GM10266 (cell line): ENCODE data around the gene SLC66A2.

Source experiments
- DNase-seq: peaks from one replicate; pipeline ENCODE4 v3.0.0; 2012; ENCODE audit errors: extremely low spot score
- TF ChIP-seq, protein P1 (sequence below): IDR thresholded peaks from 2 replicates; pipeline ENCODE4 v1.5.1; 2012; ENCODE audit warnings: mild to moderate bottlenecking, low read depth; ENCODE audit not compliant: control insufficient read depth, insufficient read depth; ENCODE audit errors: missing control alignments

The SLC66A2 gene

DNA sequence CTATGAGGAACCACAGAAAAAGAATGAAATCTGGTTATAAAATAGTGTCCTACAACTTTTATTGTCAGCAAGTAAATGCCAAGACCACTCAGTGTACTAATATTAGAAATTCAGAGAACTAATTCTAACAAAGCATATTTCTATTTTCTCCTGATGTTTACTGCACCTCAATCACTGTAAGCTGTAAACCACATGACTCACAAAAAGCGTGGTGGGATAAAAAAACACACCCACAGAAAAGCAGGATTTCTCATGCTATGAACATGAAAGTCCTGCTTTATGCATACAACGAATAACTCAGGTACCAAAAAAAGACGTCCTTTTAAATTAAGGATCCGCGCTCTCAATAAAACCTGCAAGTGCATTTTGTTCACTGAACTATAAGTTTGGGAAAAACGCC, 36.1 kb upstream of the SLC66A2 start:
- DNase-seq, result no peak
- TF ChIP-seq, protein P1, sequence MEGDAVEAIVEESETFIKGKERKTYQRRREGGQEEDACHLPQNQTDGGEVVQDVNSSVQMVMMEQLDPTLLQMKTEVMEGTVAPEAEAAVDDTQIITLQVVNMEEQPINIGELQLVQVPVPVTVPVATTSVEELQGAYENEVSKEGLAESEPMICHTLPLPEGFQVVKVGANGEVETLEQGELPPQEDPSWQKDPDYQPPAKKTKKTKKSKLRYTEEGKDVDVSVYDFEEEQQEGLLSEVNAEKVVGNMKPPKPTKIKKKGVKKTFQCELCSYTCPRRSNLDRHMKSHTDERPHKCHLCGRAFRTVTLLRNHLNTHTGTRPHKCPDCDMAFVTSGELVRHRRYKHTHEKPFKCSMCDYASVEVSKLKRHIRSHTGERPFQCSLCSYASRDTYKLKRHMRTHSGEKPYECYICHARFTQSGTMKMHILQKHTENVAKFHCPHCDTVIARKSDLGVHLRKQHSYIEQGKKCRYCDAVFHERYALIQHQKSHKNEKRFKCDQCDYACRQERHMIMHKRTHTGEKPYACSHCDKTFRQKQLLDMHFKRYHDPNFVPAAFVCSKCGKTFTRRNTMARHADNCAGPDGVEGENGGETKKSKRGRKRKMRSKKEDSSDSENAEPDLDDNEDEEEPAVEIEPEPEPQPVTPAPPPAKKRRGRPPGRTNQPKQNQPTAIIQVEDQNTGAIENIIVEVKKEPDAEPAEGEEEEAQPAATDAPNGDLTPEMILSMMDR, result no peak

DNA sequence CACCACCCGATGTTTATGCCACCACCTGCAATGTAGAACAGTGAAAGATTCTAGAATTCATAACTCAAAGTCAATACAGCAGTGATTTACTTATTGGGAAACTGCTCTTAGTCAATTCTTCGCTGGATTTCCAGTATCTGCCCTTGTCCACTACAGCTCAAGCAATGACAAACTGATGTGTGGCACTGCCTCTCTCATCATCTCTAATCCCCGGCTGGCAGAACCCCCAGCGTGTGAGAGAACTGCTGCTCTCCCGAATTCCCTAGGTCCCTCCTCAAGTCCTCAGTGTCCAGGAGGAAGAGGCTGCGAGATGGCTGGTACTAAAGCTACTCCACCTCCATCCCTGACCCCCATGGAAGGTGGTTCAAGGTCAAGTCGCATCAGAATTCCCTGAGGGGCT, 35.3 kb upstream of the SLC66A2 start:
- no peak for DNase-seq
- TF ChIP-seq, protein P1, result no peak

DNA sequence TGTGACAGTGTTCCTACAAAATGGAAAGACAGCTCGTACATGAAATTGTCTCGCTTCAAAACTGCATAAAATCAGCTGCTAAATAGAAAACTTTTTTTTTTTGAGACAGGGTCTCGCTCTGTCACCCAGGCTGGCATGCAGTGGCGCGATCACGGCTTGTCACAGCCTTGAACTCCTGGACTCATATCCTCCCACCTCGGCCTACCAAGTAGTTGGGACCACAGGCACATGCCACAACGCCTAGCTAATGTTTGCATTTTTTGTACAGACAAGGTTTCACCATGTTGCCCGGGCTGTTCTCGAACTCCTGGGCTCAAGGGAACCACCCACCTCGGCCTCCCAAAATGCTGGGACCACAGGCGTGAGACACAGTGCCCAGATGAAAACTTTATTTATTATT, 33.7 kb upstream of the SLC66A2 start:
- DNase-seq, result no peak
- TF ChIP-seq, protein P1, result no peak

DNA sequence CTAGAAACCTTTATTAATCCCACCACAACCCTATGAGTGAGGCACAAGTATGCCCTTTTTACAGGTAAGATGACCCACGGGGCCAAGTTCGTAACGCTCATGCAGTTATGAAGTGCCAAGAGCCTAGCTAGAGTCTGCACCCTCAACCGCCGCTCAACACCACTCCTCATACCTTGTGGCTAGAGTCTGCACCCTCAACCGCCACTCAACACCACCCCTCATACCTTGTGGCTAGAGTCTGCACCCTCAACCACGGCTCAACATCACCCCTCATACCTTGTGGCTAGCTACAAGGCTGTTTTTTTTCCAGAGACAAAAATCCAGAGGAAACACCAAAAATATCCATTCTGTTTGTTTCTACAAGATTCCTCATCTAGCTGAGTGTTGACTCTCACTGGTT, 32.3 kb upstream of the SLC66A2 start:
- DNase-seq, result no peak
- TF ChIP-seq, protein P1, result no peak

DNA sequence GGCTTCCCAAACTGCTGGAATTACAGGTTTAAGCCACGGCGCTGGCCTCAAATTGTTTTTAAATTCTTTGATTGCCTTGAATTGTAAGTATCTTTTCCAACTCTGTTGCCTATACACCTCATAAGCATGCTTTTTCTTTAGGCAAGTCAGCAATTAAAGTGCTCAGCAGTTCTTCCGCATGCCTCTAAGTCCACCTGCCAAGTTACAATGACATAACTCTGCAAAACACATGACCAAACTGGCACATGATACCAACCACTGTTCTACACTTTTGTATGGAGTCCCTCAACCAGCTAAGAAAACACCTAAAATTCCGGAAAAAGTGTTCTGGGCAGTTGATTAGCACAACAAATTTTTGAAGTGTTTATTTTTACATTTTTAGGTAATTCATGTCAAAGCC, 31.8 kb upstream of the SLC66A2 start:
- no peak for DNase-seq
- TF ChIP-seq, protein P1, result no peak

DNA sequence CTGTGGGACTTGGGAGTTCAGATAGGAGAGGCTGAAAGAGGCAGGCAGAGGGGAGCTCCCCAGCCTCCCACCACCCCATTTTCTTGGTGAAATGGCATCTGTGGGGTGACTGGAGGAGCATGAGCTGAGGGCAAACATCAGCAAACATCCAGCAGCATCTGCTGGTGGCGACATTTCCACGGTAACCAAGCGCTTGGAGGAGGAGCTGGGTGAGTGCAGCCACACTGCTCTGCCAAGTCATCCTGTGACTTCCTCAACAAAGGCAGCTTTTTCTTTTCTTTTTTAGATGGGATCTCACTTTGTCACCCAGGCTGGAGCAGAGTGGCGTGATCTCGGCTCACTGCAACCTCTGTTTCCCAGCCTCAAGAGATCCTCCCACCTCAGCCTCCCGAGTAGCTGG, 31.3 kb upstream of the SLC66A2 start:
- no peak for DNase-seq
- TF ChIP-seq, protein P1, result no peak

DNA sequence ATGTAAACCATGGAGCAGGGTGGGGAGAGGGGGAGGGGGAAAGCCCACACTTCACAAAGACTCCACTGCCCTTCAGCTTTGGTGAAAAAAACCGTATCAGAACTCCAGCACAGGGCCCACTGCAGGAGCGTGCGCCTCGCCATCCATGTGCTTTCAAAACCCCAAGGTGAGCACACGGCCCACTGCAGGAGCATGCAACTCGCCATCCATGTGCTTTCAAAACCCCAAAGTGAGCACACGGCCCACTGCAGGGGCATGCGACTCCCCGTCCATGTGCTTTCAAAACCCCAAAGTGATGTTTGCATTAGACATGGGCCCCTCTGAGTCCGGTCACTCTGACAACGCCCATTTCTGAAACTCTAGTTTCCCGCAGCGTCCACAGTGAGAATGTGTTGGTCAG, 29.1 kb upstream of the SLC66A2 start:
- no peak for DNase-seq
- TF ChIP-seq, protein P1, result no peak
